ENCODE results near the gene LYZL1.
"Not testable (repeated sequence)": the region's sequence is repeated elsewhere in the genome, so short reads cannot be mapped to it uniquely, and the experiment has no call there.

Gene LYZL1

GRCh38 chr10:29332061-29332760 is 43.3 kb downstream of the LYZL1 start:
- DNase-seq (ENCODE audit: low spot score): no peak

- DNase-seq (ENCODE audit: low spot score): no peak
Measured at GRCh38 chr10:29332761-29333148, 43.9 kb downstream of the LYZL1 start.

GRCh38 chr10:29337526-29337925 is 48.7 kb downstream of the LYZL1 start:
- DNase-seq (ENCODE audit: low spot score): not testable (repeated sequence)

GRCh38 chr10:29343607-29344038 is 54.8 kb downstream of the LYZL1 start:
- no peak for DNase-seq (ENCODE audit: low spot score)

GRCh38 chr10:29344073-29344820 is 55.4 kb downstream of the LYZL1 start:
- no peak for DNase-seq (ENCODE audit: low spot score)

GRCh38 chr10:29345144-29345909 is 56.5 kb downstream of the LYZL1 start:
- no peak for DNase-seq (ENCODE audit: low spot score)

- no peak for DNase-seq (ENCODE audit: low spot score)
Measured at GRCh38 chr10:29345910-29346209, 57.0 kb downstream of the LYZL1 start.

- no peak for DNase-seq (ENCODE audit: low spot score)
Measured at GRCh38 chr10:29346296-29347001, 57.6 kb downstream of the LYZL1 start.

- DNase-seq (ENCODE audit: low spot score): no peak
Measured at GRCh38 chr10:29348836-29349235, 60.0 kb downstream of the LYZL1 start.

GRCh38 chr10:29353305-29353704 is 64.4 kb downstream of the LYZL1 start:
- DNase-seq (ENCODE audit: low spot score): no peak

- DNase-seq (ENCODE audit: low spot score): no peak
Measured at GRCh38 chr10:29353887-29354561, 65.2 kb downstream of the LYZL1 start.

GRCh38 chr10:29355411-29355991 is 66.6 kb downstream of the LYZL1 start:
- DNase-seq (ENCODE audit: low spot score): no peak

- no peak for DNase-seq (ENCODE audit: low spot score)
Measured at GRCh38 chr10:29356931-29357330, 68.1 kb downstream of the LYZL1 start.

- DNase-seq (ENCODE audit: low spot score): no peak
Measured at GRCh38 chr10:29358010-29358616, 69.2 kb downstream of the LYZL1 start.

GRCh38 chr10:29360215-29360853 is 71.5 kb downstream of the LYZL1 start:
- DNase-seq (ENCODE audit: low spot score): not testable (repeated sequence)

All from HuH-7 (cell line).